Activated T-helper 1 cell treated with anti-CD3 and anti-CD28 coated beads, Interleukin-12 subunit alpha, Interleukin-12 subunit beta, Interleukin-2, Interleukin-4 antibody, amounts not matched to agents 30 ng/mL and 10 ng/mL and 1 ng/mL, durations not matched to agents 14 hours and 24 hours and 36 hours (primary cell): ENCODE data around the gene MEDAG. TPM values are rescaled to one million over a fixed set of nuclear protein-coding genes. Genes with fewer than 3 reads are reported as not detected.

Experiments
- DNase-seq: peaks from one replicate; pipeline ENCODE4 v3.0.0; 2021; ENCODE audit warnings: low spot score
- H3K27ac Mint-ChIP-seq: one replicate; pipeline ENCODE4 v1.8.0; 2021; ENCODE audit warnings: mild to moderate bottlenecking, mixed read lengths
- H3K27me3 Mint-ChIP-seq: one replicate; pipeline ENCODE4 v1.8.0; 2022; ENCODE audit warnings: mild to moderate bottlenecking, moderate library complexity, mixed read lengths; ENCODE audit not compliant: insufficient read depth
- H3K36me3 Mint-ChIP-seq: one replicate; pipeline ENCODE4 v1.8.0; 2021; ENCODE audit warnings: low read depth, mixed read lengths
- H3K4me1 Mint-ChIP-seq: one replicate; pipeline ENCODE4 v1.8.0; 2021; ENCODE audit warnings: low read depth, mixed read lengths
- H3K4me3 Mint-ChIP-seq: one replicate; pipeline ENCODE4 v1.8.0; 2021; ENCODE audit warnings: mild to moderate bottlenecking, moderate library complexity, mixed read lengths
- H3K9me3 Mint-ChIP-seq: one replicate; pipeline ENCODE4 v1.8.0; 2021; ENCODE audit warnings: mixed read lengths
- intact Hi-C: fragments of 100-400 bp; cut with micrococcal nuclease; formaldehyde crosslinking; loops from one replicate; pipeline ENCODE4 v1.15.1; 2024
- total RNA-seq: library from RNA; stranded (reverse); gene quantifications from 2 replicates; pipeline ENCODE4 v1.2.3, GENCODE V29; 2022

The MEDAG gene
- total RNA-seq, 1 donor from 2014 or later = not detected

- H3K27me3 Mint-ChIP-seq = peaks cover 32% of the 10 kb centered on the region
- no peaks in the 10 kb centered on the region for H3K4me1 Mint-ChIP-seq
- no peaks in the 10 kb centered on the region for H3K36me3 Mint-ChIP-seq
- no peak overlapping the region for H3K4me3 Mint-ChIP-seq
- no peak for DNase-seq
- no peak overlapping the region for H3K27ac Mint-ChIP-seq
- H3K9me3 Mint-ChIP-seq = peaks cover 6% of the 10 kb centered on the region
- intact Hi-C loops = no loop called here
Measured at GRCh38 chr13:30959678-30960077, 53.6 kb downstream of the MEDAG start.

GRCh38 chr13:30963791-30964190, 57.7 kb downstream of the MEDAG start:
- no peaks in the 10 kb centered on the region for H3K9me3 Mint-ChIP-seq
- no peak overlapping the region for H3K27ac Mint-ChIP-seq
- peaks cover 26% of the 10 kb centered on the region for H3K27me3 Mint-ChIP-seq
- no peak for DNase-seq
- H3K36me3 Mint-ChIP-seq = no peaks in the 10 kb centered on the region
- intact Hi-C loops = no loop called here
- no peak overlapping the region for H3K4me3 Mint-ChIP-seq
- no peaks in the 10 kb centered on the region for H3K4me1 Mint-ChIP-seq

- peaks cover 30% of the 10 kb centered on the region for H3K27me3 Mint-ChIP-seq
- intact Hi-C loops = no loop called here
- no peak overlapping the region for H3K4me3 Mint-ChIP-seq
- no peaks in the 10 kb centered on the region for H3K4me1 Mint-ChIP-seq
- H3K36me3 Mint-ChIP-seq = no peaks in the 10 kb centered on the region
- H3K27ac Mint-ChIP-seq = no peak overlapping the region
- no peak for DNase-seq
- H3K9me3 Mint-ChIP-seq = no peaks in the 10 kb centered on the region
Measured at GRCh38 chr13:30965380-30965779, 59.3 kb downstream of the MEDAG start.

- Mint-ChIP-seq H3K27ac (no peak overlapping the region), H3K9me3 (no peaks in the 10 kb centered on the region), H3K4me1 (no peaks in the 10 kb centered on the region), H3K27me3 (peaks cover 26% of the 10 kb centered on the region), H3K4me3 (no peak overlapping the region), H3K36me3 (no peaks in the 10 kb centered on the region)
- intact Hi-C loops = no loop called here
- no peak for DNase-seq
Measured at GRCh38 chr13:30966101-30966500, 60.0 kb downstream of the MEDAG start.

GRCh38 chr13:30968846-30969245, 62.8 kb downstream of the MEDAG start:
- H3K27ac Mint-ChIP-seq = no peak overlapping the region
- intact Hi-C loops = no loop called here
- H3K36me3 Mint-ChIP-seq = no peaks in the 10 kb centered on the region
- DNase-seq = no peak
- peaks cover 34% of the 10 kb centered on the region for H3K27me3 Mint-ChIP-seq
- no peaks in the 10 kb centered on the region for H3K9me3 Mint-ChIP-seq
- H3K4me3 Mint-ChIP-seq = no peak overlapping the region
- H3K4me1 Mint-ChIP-seq = no peaks in the 10 kb centered on the region

GRCh38 chr13:30971575-30971974, 65.5 kb downstream of the MEDAG start:
- no peak overlapping the region for H3K4me3 Mint-ChIP-seq
- no peak overlapping the region for H3K27ac Mint-ChIP-seq
- peaks cover 27% of the 10 kb centered on the region for H3K27me3 Mint-ChIP-seq
- H3K9me3 Mint-ChIP-seq = no peaks in the 10 kb centered on the region
- intact Hi-C loops = loop anchor here (10.0 kb wide), 1 partner anchor 453 kb away; no protein-coding TSS in a partner anchor
- H3K4me1 Mint-ChIP-seq = no peaks in the 10 kb centered on the region
- H3K36me3 Mint-ChIP-seq = no peaks in the 10 kb centered on the region
- no peak for DNase-seq

- Mint-ChIP-seq H3K9me3 (no peaks in the 10 kb centered on the region), H3K27me3 (peaks cover 30% of the 10 kb centered on the region), H3K36me3 (no peaks in the 10 kb centered on the region), H3K27ac (no peak overlapping the region), H3K4me3 (no peak overlapping the region), H3K4me1 (no peaks in the 10 kb centered on the region)
- intact Hi-C loops = loop anchor here (10.0 kb wide), 1 partner anchor 452 kb away; no protein-coding TSS in a partner anchor
- no peak for DNase-seq
Measured at GRCh38 chr13:30972888-30973377, 66.9 kb downstream of the MEDAG start.

GRCh38 chr13:30974350-30974749, 68.3 kb downstream of the MEDAG start:
- Mint-ChIP-seq H3K4me1 (no peaks in the 10 kb centered on the region), H3K36me3 (no peaks in the 10 kb centered on the region), H3K27me3 (peaks cover 31% of the 10 kb centered on the region), H3K4me3 (no peak overlapping the region), H3K27ac (no peak overlapping the region), H3K9me3 (no peaks in the 10 kb centered on the region)
- intact Hi-C loops = loop anchor here (10.0 kb wide), 1 partner anchor 450 kb away; no protein-coding TSS in a partner anchor
- no peak for DNase-seq

Other genes starting within 250 kb of the MEDAG start
- gene ALOX5AP, start 170.7 kb upstream of the MEDAG start, total RNA-seq = 65.8 and 72.2 TPM in 2 replicates
- not detected in 2 replicates for gene TEX26, start 26.4 kb downstream of the MEDAG start, total RNA-seq